DND-41 (cell line): ENCODE measurements around the gene SRA1.

ENCODE experiments used
- ATAC-seq: fragments of 200-7000 bp; cut with Tn5 transposase; 3 replicates; pipeline ENCODE4 v1.9.1; 2021; ENCODE audit warnings: low read depth; ENCODE audit not compliant: insufficient read depth
- DNase-seq: peaks from one replicate; pipeline ENCODE4 v3.0.0-alpha.2; 2020
- H2AFZ ChIP-seq: 2 replicates; pipeline ENCODE4 v1.6.0; 2012; ENCODE audit warnings: low read depth, low read length
- H3K27ac ChIP-seq: 2 replicates; pipeline ENCODE4 v1.5.1; 2012; ENCODE audit warnings: low read length, inconsistent platforms
- H3K27me3 ChIP-seq: fragments of 200-600 bp; sonication (generic); 2 replicates; pipeline ENCODE4 v1.6.0; 2012; ENCODE audit warnings: low read length, mild to moderate bottlenecking, inconsistent platforms; ENCODE audit not compliant: insufficient read depth, poor library complexity
- H3K36me3 ChIP-seq: 2 replicates; pipeline ENCODE4 v1.5.1; 2012; ENCODE audit warnings: low read length, inconsistent platforms; ENCODE audit not compliant: insufficient read depth
- H3K4me1 ChIP-seq: 2 replicates; pipeline ENCODE4 v1.5.1; 2012; ENCODE audit warnings: mild to moderate bottlenecking, low read length; ENCODE audit not compliant: insufficient read depth
- H3K4me2 ChIP-seq: 2 replicates; pipeline ENCODE4 v1.6.0; 2012; ENCODE audit warnings: mild to moderate bottlenecking, moderate library complexity, low read length, inconsistent platforms; ENCODE audit not compliant: insufficient read depth
- H3K4me3 ChIP-seq, 2 experiments: fragments of 200-600 bp in 1 of 2; shearing (Covaris generic) in 1 of 2; 2 replicates each; pipeline ENCODE4 v1.5.1; 2012 to 2016; ENCODE audit warnings: inconsistent platforms in 2 of 2, low read length in 2 of 2, mild to moderate bottlenecking in 2 of 2, low read depth in 1 of 2, moderate library complexity in 1 of 2
- H3K79me2 ChIP-seq: 2 replicates; pipeline ENCODE4 v1.6.0; 2012; ENCODE audit warnings: low read length, inconsistent platforms; ENCODE audit not compliant: insufficient read depth
- H3K9ac ChIP-seq: 2 replicates; pipeline ENCODE4 v1.6.0; 2012; ENCODE audit warnings: low read depth, mild to moderate bottlenecking, inconsistent platforms, low read length, moderate library complexity
- H3K9me3 ChIP-seq: 2 replicates; pipeline ENCODE4 v1.5.1; 2012; ENCODE audit warnings: low read length, moderate library complexity, mild to moderate bottlenecking, inconsistent platforms; ENCODE audit not compliant: insufficient read depth, severe bottlenecking
- H4K20me1 ChIP-seq: 2 replicates; pipeline ENCODE4 v1.6.0; 2012; ENCODE audit warnings: low read length; ENCODE audit not compliant: insufficient read depth
- CTCF ChIP-seq: IDR thresholded peaks from 2 replicates; pipeline ENCODE4 v1.5.1; 2012; ENCODE audit warnings: borderline replicate concordance, low read length, moderate library complexity, mild to moderate bottlenecking; ENCODE audit not compliant: poor library complexity, severe bottlenecking; ENCODE audit errors: extremely low read depth
- EZH2 ChIP-seq: IDR thresholded peaks from 3 replicates; pipeline ENCODE4 v1.6.1; 2012; ENCODE audit warnings: borderline replicate concordance, low read depth, mild to moderate bottlenecking, moderate library complexity, low read length, inconsistent platforms; ENCODE audit not compliant: severe bottlenecking

SRA1 gene

GRCh38 chr5:140602147-140602546, 44.9 kb upstream of the SRA1 start:
- no peak for ATAC-seq

GRCh38 chr5:140600096-140600495, 42.8 kb upstream of the SRA1 start:
- Histone ChIP-seq H3K79me2 (no peaks in the 10 kb centered on the region), H3K4me3 (no peak overlapping the region), H3K9ac (no peak overlapping the region), H3K27ac (no peak overlapping the region), H3K4me2 (no peak overlapping the region), H3K36me3 (no peaks in the 10 kb centered on the region), H3K4me1 (no peaks in the 10 kb centered on the region), H2AFZ (no peak overlapping the region), H4K20me1 (no peaks in the 10 kb centered on the region), H3K27me3 (no peaks in the 10 kb centered on the region), H3K9me3 (no peaks in the 10 kb centered on the region)
- ATAC-seq: no peak
- TF ChIP-seq EZH2 (no peak), CTCF (no peak)
- DNase-seq: no peak

More at GRCh38 chr5:140602147-140602546, 44.9 kb upstream of the SRA1 start:
- H3K79me2 ChIP-seq: no peaks in the 10 kb centered on the region
- H3K4me3 ChIP-seq: no peak overlapping the region
- no peak overlapping the region for H3K27ac ChIP-seq
- H3K9ac ChIP-seq: no peak overlapping the region
- H3K9me3 ChIP-seq: no peaks in the 10 kb centered on the region
- H2AFZ ChIP-seq: no peak overlapping the region
- H3K4me1 ChIP-seq: no peaks in the 10 kb centered on the region
- no peak for DNase-seq
- H3K4me2 ChIP-seq: no peak overlapping the region
- H4K20me1 ChIP-seq: no peaks in the 10 kb centered on the region
- TF ChIP-seq EZH2 (no peak), CTCF (no peak)
- no peaks in the 10 kb centered on the region for H3K36me3 ChIP-seq
- H3K27me3 ChIP-seq: no peaks in the 10 kb centered on the region

GRCh38 chr5:140598836-140599235, 41.6 kb upstream of the SRA1 start:
- no peaks in the 10 kb centered on the region for H3K9me3 ChIP-seq
- no peak overlapping the region for H3K9ac ChIP-seq
- H3K27me3 ChIP-seq: no peaks in the 10 kb centered on the region
- ATAC-seq (no peak), DNase-seq (no peak)
- TF ChIP-seq EZH2 (no peak), CTCF (no peak)
- H2AFZ ChIP-seq: no peak overlapping the region
- H4K20me1 ChIP-seq: no peaks in the 10 kb centered on the region
- H3K79me2 ChIP-seq: no peaks in the 10 kb centered on the region
- no peak overlapping the region for H3K4me2 ChIP-seq
- no peaks in the 10 kb centered on the region for H3K4me1 ChIP-seq
- H3K4me3 ChIP-seq: no peak overlapping the region
- no peaks in the 10 kb centered on the region for H3K36me3 ChIP-seq
- no peak overlapping the region for H3K27ac ChIP-seq

GRCh38 chr5:140596321-140596741, 39.1 kb upstream of the SRA1 start:
- no peak overlapping the region for H3K27ac ChIP-seq
- no peak overlapping the region for H3K4me3 ChIP-seq
- H3K79me2 ChIP-seq: no peaks in the 10 kb centered on the region
- H3K4me1 ChIP-seq: no peaks in the 10 kb centered on the region
- H3K36me3 ChIP-seq: no peaks in the 10 kb centered on the region
- no peaks in the 10 kb centered on the region for H3K27me3 ChIP-seq
- H4K20me1 ChIP-seq: no peaks in the 10 kb centered on the region
- H3K4me2 ChIP-seq: no peak overlapping the region
- TF ChIP-seq CTCF: no peak
- no peak for TF ChIP-seq EZH2
- DNase-seq (no peak), ATAC-seq (no peak)
- no peak overlapping the region for H3K9ac ChIP-seq
- no peak overlapping the region for H2AFZ ChIP-seq
- no peaks in the 10 kb centered on the region for H3K9me3 ChIP-seq
